GM18909 (cell line): ENCODE results near the gene GIGYF1.
"Not testable (repeated sequence)": the region's sequence is repeated elsewhere in the genome, so short reads cannot be mapped to it uniquely, and the experiment has no call there.

Experiments
- ATAC-seq: cut with Tn5 transposase; IDR thresholded peaks from one replicate; pipeline ENCODE4 v1.9.1; 2021; ENCODE audit warnings: mild to moderate bottlenecking; ENCODE audit not compliant: unreplicated experiment, poor library complexity

GIGYF1 gene

GRCh38 chr7:100711369-100711768 is 17.3 kb upstream of the GIGYF1 start:
- no peak for ATAC-seq

- ATAC-seq: no peak
These were observed 16.4 kb upstream of the GIGYF1 start for GRCh38 chr7:100710452-100710851.

DNA sequence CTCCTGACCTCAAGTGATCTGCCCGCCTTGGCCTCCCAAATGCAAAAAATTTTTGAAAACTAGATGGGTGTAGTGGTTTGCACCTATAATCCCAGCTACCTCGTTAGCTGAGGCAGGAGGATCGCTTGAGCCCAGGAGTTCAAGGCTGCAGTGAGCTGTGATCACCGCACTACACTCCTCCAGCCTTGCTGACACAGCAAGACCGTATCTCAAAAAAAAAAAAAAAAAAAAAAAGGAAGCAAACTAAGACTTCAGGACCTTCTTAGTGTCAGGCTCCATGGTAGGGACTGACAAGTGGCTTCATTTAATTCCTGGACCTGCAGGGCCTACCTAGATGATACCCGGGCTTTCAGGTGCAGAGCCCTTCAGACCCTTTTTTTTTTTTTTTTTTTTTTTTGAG is 14.3 kb upstream of the GIGYF1 start:
- ATAC-seq: no peak

- no peak for ATAC-seq
These were observed 12.7 kb upstream of the GIGYF1 start for GRCh38 chr7:100706672-100707311.

DNA sequence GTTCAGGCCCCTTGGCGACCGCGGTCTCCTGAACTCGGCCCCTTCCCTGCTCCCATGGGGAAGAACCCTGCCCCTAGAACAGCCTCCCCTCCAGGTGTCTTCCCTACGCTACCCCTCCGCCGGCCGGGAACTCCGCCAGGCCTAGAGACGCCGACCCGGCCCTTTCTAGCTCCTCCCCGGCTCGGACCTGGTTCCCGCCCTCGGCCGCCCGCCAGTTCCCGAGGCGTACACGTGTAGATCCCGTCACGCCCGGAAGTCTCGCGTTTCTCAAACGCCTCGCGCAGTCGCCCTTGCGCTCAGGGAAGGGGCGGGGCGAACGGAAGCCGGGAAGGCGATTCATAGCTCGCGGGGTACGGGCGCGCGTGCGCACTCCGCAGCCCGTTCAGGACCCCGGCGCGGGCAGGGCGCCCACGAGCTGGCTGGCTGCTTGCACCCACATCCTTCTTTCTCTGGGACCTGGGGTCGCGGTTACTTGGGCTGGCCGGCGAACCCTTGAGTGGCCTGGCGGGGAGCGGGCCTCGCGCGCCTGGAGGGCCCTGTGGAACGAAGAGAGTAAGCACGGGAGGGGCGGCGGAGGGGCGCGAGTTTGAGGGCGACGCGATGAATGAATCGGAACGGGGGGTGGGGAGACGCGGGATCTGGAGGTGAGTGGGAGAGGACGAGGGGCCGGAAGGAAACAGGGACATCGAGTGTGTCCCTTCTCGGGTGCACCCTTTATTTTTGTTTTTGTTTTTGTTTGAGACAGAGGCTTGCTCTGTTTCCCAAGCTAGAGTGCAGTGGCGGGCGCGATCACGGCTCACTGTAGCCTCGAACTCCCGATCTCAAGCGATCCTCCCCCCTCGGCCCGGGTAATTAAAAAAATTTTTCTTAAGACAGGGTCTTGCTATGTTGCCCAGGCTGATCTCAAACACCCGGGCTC is 12.0 kb upstream of the GIGYF1 start, which contains the start of gene POP7:
TSS of gene POP7 (plus strand) at position 369 of the 919 bp plus-strand sequence. CDS start 710 bp downstream, outside the sequence.
- peak; percentile 90 for ATAC-seq

DNA sequence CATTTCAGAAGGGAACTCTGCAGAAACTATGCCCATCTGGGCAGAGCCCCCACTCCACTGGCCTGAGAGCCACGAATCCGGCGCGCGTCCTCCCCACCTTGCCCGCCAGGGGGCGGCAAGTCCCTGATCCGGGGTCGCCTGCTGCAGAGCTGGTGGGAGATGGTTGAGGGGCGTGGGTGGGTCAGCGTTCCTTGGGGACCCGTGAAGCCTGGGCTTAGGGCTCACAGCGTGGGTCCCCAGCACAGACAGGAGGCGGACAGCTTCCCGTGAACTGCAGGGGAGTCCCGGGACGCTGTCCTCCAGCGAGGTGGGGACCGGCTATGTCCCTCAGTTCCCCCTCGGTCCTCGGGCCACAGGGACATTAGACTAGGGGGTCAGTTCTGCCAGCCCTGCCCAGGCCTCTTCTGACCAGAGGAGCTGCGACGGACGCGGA is 11.3 kb upstream of the GIGYF1 start:
- peak; percentile 61 for ATAC-seq

GRCh38 chr7:100701089-100701488 is 7.0 kb upstream of the GIGYF1 start:
- not testable (repeated sequence) for ATAC-seq

DNA sequence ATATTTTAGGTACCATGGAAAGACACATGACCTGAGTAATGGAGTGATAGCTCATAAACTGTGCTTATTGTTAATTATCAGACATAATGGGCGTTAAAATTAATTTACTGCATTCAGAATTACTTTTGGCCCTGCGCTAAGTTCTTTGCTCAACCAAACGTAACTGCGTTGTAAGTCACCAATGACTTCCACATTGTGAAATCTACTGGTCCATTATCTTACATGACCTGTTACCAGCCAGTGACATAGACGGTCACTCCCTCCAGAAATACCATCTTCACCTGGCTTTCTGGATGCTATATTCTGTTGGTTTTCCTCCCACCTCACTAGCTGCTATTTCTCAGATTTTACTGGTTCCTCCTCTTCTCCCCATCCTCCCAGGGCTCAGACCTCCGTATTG is 5.0 kb upstream of the GIGYF1 start:
- no peak for ATAC-seq

GRCh38 chr7:100696123-100696521 is 2.1 kb upstream of the GIGYF1 start:
- no peak for ATAC-seq

DNA sequence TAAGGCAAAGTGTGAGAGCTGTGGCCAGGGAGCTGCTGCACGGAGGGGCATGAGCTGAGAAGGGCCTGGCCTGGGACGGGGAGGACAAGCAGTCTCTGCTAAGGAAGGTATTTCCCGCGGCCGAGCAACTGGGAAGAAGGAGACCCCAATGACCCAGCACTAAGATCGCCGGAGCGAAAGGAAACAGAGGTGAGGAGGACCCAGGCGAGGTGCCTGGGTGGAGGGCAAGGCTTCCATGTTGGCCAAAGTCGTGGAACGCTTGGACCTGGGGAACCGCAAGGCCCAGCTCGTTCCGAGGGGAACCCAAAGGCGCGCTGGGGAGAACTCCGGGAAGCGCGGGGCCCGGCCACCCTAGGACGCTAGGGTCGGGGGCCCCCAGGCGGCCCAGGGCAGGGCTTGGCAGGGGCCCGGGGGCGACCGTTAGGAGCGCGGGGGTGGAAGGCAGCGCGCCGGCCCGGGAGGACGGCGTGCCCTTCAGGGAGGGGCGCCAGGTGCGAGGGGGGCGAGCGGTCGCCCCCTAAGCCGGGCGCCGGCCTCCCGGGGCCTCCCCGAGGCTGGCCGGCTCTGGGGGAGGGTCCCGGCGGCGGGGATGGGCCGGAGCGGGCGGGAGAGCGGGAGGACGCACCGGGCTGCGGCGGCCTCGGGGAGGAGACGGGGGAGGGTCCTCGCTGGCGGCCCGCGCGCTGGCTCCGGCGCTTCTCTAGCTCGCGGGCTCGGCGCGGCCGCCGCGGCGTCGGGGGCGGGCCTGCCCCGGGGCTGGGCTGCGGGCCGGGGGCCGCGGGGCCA is 545 bp downstream of the GIGYF1 start:
- ATAC-seq: peak; percentile 28

- ATAC-seq: no peak
These were observed 1.5 kb downstream of the GIGYF1 start for GRCh38 chr7:100692578-100692961.

DNA sequence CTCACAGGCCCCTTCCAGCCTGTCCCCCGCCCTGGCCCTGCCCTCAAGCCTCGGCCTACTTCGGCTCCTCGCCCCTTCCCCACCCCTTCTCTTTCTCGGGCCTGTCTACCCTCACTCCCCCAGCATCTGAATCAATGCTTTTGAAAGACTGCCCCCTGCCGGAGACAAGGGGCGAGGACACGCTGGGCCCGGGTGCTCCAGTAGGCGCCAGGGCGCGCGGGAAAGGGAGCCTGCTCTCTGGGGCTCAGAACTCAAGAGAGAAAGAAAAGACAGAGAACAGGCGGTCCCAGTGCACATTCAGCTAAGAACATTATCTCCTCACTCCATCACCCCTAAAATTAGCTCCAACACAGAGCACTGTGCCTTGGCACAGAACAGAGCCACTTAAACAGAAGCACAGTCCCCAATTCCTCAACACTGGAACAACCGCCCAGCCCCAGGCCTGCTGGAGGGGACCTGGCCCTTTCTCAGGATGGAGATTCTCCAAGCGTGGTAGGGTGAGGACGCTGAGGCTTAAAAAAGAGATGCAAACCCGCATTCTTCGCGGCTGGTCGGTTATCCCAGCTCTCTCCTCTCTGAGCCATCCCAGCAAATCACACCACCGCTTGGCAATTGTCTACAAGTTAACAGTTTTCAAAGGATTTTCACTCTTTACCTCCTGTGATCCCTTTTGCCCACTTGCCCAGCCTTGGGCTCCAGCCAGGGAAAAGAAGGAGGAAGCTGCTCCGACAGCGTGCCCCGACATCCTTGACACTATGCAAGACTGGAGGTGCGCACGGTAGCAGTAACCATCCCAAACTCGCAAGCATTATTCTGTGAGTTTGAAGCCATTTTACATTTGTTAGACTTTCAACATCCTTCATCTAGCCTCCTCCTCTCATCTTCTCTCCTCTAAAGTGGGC is 2.1 kb downstream of the GIGYF1 start:
- ATAC-seq: peak; percentile 43

DNA sequence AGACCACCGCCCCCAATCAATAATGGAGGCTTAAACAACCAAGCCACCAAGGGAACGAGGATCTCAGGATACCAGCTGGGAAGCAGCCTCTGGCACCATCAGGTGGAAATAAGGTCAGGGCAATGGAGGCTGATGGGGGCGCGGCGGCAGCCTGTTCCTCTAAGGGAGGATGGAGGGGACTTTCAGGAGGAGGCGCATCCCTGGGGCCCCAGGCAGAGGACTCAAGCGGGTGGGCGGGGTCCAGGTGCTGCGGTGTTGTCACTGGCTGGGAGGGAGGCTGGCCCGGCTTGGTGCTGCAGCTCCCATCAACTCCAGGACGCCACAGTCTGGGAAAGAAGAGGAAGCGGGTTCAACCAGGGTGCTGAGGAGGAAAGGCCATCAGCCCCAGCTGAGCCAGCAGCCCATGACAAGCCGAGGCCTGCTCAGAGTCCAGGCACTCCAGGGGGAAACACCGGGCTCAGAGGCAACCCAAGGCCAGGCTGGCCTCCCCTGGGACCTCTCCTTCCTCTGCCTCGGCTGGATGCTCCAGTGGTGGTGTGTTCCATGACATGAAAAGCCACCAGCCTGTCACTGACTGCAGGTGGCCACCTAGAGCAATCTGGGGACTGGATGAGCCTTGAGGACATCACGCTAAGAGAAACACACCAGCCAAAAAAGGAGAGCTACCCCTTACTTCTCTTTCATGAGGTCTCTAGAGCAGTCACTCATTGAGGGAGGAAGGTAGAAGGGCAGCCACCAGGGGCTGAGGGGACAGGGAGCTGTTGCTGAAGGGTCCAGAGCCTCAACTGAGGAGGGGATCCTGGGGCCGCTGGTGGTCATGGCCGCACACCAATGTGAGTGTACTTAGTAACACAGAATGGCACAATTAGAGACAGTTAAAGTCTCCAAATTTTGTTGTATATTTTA is 4.6 kb downstream of the GIGYF1 start:
- ATAC-seq: no peak

DNA sequence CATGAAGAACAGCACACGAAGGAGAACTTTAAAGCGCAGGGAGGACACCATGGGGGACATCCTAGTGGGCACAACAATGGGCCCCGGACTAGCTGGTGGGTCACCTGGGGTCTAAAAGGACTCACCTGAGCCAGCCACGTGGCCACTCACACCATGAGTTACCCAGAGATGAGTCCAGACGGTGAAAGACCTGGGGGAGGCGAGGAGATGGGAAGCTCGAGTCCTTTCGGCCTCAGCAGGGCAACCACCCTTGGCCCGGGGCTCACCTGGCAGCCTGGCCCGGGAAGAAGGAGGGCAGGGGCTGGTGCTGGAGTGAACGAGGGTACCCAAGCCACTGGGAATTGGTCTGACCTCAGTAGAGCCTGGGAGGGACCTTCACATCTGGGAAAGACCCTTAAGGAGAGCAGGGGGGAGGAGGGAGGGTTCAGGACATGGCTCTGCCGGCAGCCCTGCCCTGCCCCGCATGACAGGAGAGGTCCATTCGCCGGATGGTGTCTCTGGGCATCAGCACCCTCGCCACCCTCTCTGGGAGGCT is 5.7 kb downstream of the GIGYF1 start:
- ATAC-seq: no peak

DNA sequence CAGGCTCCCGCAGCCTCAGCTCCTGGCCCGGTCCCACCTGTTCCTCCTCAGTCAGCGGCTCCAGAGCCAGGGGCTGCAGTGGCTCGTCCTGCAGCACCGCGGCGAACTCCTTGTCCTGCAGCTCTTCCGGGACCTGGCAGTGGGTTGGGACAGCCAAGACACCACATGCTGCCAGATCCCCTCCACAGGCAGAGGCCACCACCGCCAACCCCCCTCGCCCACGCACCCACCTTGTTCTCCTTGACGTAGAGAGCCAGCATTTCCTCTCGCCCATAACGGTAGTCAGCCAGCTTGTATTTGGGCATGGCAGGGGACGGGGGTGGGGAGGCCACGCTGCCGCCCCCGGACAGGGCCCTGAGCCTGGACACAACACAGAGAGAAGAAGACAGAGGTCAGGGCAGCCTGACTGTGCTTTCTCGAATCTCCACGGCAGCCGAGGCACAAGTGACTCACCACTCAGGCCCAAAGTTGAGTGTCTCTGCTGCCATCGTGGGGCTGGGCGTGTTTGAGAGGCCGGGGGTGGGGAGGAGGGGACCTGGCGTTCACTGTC is 6.2 kb downstream of the GIGYF1 start:
- ATAC-seq: no peak

GRCh38 chr7:100687261-100687660 is 6.8 kb downstream of the GIGYF1 start:
- no peak for ATAC-seq

DNA sequence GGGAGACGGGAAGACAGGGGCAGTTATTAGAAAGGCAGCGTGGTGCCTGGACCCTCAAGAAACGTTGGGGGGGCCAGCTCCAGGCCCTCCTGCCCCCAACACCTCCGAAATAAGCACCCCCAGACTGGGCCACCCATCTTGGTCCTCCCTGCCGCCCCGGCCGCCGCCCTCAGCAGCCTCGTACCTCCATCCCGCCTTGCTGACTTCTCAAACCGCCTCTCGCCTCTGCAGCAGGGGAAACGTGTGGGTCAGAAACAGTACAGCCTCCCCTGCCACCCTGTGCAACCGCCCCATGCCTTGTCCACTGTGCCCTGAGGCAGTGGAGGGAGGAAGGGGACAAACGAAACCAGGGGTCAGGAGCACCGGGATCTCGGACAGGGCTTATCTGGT is 7.2 kb downstream of the GIGYF1 start:
- no peak for ATAC-seq

GRCh38 chr7:100686201-100686821 is 7.7 kb downstream of the GIGYF1 start:
- ATAC-seq: no peak
